Naive thymus-derived CD8-positive, alpha-beta T cell (primary cell): ENCODE measurements around the gene RTP1. TPM values are rescaled to one million over a fixed set of nuclear protein-coding genes. Genes with fewer than 3 reads are reported as not detected.

ENCODE experiments used
- ATAC-seq, 2 donors: fragments of 150-1000 bp; cut with Tn5 transposase in 1 of 2; sonication (Bioruptor Pico), chemical (Tn5 transposase) in 1 of 2; 1 replicate in 1 of 2; 2 replicates in 1 of 2; pipeline ENCODE4 v1.10.0; 2021; ENCODE audit warnings: mild to moderate bottlenecking in 2 of 2, moderate library complexity in 2 of 2
- POLR2A ChIA-PET: fragments of 350-600 bp; sonication (Branson Sonifier 250); formaldehyde crosslinking; loops from one replicate; lab custom pipeline; 2021; ENCODE audit warnings: antibody characterized with exemption; lab: Charles Lee
- DNase-seq, 10 donors: peaks; one replicate each; pipeline versions ENCODE4 v3.0.0 to v3.0.0-alpha.2; 2020 to 2022
- H3K27ac Mint-ChIP-seq, 10 donors: one replicate each; pipeline ENCODE4 v1.8.0; 2020 to 2022; ENCODE audit warnings: mild to moderate bottlenecking in 10 of 10, mixed read lengths in 10 of 10, moderate library complexity in 4 of 10, inconsistent platforms in 1 of 10
- H3K27me3 Mint-ChIP-seq, 5 donors: one replicate each; pipeline ENCODE4 v1.8.0; 2021 to 2022; ENCODE audit warnings: mixed read lengths in 5 of 5
- H3K36me3 Mint-ChIP-seq, 3 donors: one replicate each; pipeline ENCODE4 v1.8.0; 2020 to 2022; ENCODE audit warnings: mixed read lengths in 3 of 3, mild to moderate bottlenecking in 2 of 3, inconsistent platforms in 1 of 3
- H3K4me1 Mint-ChIP-seq, 4 donors: one replicate each; pipeline ENCODE4 v1.8.0; 2021 to 2022; ENCODE audit warnings: mixed read lengths in 4 of 4
- H3K4me3 Mint-ChIP-seq, 10 donors: one replicate each; pipeline ENCODE4 v1.8.0; 2020 to 2022; ENCODE audit warnings: mild to moderate bottlenecking in 10 of 10, mixed read lengths in 10 of 10, moderate library complexity in 6 of 10, inconsistent platforms in 1 of 10
- H3K9me3 Mint-ChIP-seq, 9 donors: one replicate each; pipeline ENCODE4 v1.8.0; 2020 to 2022; ENCODE audit warnings: mixed read lengths in 9 of 9, mild to moderate bottlenecking in 3 of 9, inconsistent platforms in 1 of 9, moderate library complexity in 1 of 9
- polyA plus RNA-seq, 3 donors: library from polyadenylated mRNA; unstranded; fragments of 300-500 nt; fragmentation: Illumina TruSeq; gene quantifications; one replicate each; pipeline ENCODE4 v1.2.3, GENCODE V29; 2021
- total RNA-seq, 8 experiments: library from RNA in 2 of 8; stranded (reverse) in 2 of 8; gene quantifications; one replicate each; pipeline ENCODE4 v1.2.3 and lab custom pipeline; 2021 to 2026

Gene RTP1
- total and polyA plus RNA-seq, 5 experiments from 2014 or later = not detected

DNA sequence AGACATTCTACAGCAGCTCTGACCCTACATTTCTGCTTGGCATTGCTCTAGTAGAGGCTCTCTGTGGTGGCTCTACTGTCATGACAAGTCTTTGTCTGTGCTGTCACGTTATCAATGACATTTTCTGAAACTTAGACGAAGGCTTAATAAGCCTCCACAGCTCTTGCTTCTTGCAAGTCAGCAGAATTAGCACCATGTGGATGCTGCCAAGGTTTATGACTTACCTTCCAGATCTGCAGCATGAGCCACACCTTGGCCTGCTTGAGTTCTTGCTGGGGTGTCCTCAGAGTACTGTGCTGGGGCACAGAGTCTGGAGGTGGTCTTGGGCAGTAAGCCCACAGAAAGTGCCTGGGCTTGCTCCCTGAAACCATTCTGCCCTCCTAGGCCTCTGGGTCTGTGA lies 9.8 kb downstream of the RTP1 start:
- POLR2A ChIA-PET = no interaction called here
- Mint-ChIP-seq H3K4me1 (no peaks in the 10 kb centered on the region), H3K9me3 (no peaks in the 10 kb centered on the region), H3K36me3 (no peaks in the 10 kb centered on the region), H3K27me3 (peaks cover 8 to 19% (median 14%) of the 10 kb centered on the region in 5 donors), H3K27ac (no peak overlapping the region), H3K4me3 (no peak overlapping the region)
- no peak for DNase-seq
- no peak for ATAC-seq

DNA sequence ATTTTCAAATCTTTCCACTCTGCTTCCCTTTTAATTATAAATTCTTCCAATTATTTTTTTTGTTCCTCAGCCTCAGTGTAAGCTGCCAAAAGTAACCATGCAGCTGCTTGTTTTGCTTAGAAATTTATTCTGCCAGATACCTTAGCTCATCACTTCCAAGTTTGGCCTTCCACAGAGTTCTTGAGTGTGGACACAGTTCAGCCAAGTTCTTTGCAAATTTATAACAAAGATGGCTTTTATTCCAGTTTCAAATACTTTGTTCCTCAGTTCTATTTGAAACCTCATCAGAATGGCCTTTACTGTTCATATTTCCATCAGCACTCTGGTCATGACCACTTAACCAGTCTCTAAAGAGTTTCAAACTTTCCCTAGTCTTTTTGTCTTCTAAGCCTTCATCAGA lies 10.3 kb downstream of the RTP1 start:
- POLR2A ChIA-PET = no interaction called here
- ATAC-seq (no peak), DNase-seq (no peak)
- Mint-ChIP-seq H3K4me3 (no peak overlapping the region), H3K9me3 (no peaks in the 10 kb centered on the region), H3K27me3 (peaks cover 8 to 17% (median 14%) of the 10 kb centered on the region in 5 donors), H3K36me3 (no peaks in the 10 kb centered on the region), H3K4me1 (no peaks in the 10 kb centered on the region), H3K27ac (no peak overlapping the region)

DNA sequence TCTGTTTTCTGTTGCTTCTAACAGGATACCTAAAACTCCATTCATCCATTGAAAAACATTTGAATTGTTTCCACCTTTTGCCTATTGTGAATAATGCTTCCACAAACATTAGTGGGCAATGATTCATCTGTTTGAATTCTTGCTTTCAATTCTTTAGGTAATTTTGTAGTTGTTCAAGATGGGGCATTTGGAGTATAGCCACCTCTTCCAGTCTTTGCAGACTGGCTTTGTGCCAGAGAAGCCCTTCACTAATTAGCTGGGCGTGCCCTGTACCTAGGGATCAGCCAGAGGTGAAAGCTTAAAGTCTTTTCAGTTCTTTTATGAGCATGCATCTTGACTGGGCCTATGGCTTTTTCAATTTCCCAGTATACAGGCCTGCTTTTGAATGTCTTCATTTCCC lies 10.9 kb downstream of the RTP1 start:
- POLR2A ChIA-PET = no interaction called here
- Mint-ChIP-seq H3K36me3 (no peaks in the 10 kb centered on the region), H3K9me3 (no peaks in the 10 kb centered on the region), H3K27ac (no peak overlapping the region), H3K27me3 (peaks cover 7 to 17% (median 13%) of the 10 kb centered on the region in 5 donors), H3K4me1 (no peaks in the 10 kb centered on the region), H3K4me3 (no peak overlapping the region)
- ATAC-seq = no peak
- DNase-seq = no peak

DNA sequence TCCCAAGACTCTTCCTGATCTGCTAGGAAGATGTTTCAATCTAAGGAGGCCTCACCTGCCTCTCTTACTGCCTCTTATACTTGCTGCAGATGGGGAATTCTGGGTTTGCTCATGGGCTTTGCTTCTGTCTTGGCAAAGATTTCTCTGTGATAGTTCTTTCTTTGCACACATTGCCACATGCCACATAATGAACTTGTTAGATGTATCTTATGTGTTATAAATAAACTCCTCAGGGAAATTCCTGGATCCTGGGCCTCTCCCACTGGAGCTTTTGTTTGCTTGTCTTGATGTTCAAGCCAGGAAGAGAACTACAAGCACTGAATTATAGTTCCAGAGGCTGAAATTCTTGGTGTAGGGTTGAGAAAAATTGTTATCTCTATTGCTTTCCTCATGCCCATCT lies 12.2 kb downstream of the RTP1 start:
- Mint-ChIP-seq H3K4me3 (no peak overlapping the region), H3K27ac (no peak overlapping the region), H3K9me3 (no peaks in the 10 kb centered on the region), H3K4me1 (no peaks in the 10 kb centered on the region), H3K36me3 (no peaks in the 10 kb centered on the region), H3K27me3 (peaks cover 7 to 15% (median 10%) of the 10 kb centered on the region in 5 donors)
- POLR2A ChIA-PET = no interaction called here
- ATAC-seq = no peak
- DNase-seq = no peak

DNA sequence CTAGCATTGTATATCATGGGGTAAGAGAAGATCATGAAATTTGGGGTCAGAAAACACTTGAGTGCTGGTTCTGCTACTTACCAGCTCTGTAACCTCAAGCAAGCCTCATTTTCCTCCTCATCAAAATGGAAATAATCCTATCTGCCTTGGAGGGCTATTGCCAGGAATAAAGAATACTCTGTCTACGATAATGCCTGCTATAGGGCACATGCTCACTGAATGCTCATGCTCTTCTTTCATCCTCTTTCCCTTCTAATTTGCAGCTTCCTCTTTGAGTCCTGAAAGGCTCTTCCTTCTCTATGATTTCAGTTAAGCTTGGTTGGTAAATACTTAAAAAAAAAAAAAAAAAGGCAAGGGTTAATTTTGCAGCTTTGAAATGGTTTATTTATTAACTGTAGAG lies 12.8 kb downstream of the RTP1 start:
- no peaks in the 10 kb centered on the region for H3K36me3 Mint-ChIP-seq
- H3K27me3 Mint-ChIP-seq = peaks cover 4 to 11% (median 6%) of the 10 kb centered on the region in 5 donors
- DNase-seq (no peak), ATAC-seq (no peak)
- no peak overlapping the region for H3K4me3 Mint-ChIP-seq
- POLR2A ChIA-PET = no interaction called here
- H3K9me3 Mint-ChIP-seq = no peaks in the 10 kb centered on the region
- H3K27ac Mint-ChIP-seq = no peak overlapping the region
- H3K4me1 Mint-ChIP-seq = no peaks in the 10 kb centered on the region

DNA sequence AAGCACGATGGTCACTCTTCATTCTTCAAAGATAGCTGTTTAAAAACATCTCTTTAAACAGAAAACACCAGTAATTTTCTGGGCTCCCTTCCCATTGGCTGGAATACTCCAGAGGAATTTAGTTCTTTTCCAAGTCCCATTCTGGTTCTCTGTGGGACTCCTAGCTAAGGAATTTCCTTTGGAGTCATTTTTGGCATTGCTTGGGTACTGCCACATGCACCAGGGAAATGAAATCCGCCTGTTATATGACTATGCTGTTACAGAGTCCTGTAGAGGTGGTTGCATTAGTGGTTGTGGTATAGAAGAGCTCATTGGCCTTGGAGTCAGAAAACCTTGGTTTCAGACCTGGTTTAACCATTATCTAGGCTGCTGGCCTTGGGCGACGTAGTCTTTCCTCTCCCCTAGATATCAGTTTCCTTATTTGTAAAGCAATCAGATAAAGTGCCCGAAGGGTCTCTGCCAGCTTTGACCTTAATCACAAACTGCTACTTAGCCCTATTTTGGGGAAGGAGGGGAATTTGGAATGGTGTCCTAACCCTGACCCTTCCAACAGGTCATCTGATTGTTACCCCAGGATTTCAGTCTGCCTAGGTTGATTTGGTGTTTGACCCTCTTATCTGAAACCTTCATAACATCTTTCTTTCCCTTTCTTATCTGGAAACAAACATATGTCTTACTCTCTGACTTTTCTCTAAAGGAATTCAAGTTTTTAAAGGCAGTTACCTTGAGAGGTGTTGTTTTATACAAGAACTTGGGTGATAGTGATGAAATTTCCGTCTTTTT lies 13.4 kb downstream of the RTP1 start:
- Mint-ChIP-seq H3K4me3 (no peak overlapping the region), H3K4me1 (no peaks in the 10 kb centered on the region), H3K36me3 (no peaks in the 10 kb centered on the region), H3K9me3 (no peaks in the 10 kb centered on the region), H3K27me3 (peaks cover 0 to 8% (median under 1%) of the 10 kb centered on the region in 5 donors), H3K27ac (no peak overlapping the region)
- no peak for DNase-seq
- POLR2A ChIA-PET = no interaction called here
- no peak for ATAC-seq

DNA sequence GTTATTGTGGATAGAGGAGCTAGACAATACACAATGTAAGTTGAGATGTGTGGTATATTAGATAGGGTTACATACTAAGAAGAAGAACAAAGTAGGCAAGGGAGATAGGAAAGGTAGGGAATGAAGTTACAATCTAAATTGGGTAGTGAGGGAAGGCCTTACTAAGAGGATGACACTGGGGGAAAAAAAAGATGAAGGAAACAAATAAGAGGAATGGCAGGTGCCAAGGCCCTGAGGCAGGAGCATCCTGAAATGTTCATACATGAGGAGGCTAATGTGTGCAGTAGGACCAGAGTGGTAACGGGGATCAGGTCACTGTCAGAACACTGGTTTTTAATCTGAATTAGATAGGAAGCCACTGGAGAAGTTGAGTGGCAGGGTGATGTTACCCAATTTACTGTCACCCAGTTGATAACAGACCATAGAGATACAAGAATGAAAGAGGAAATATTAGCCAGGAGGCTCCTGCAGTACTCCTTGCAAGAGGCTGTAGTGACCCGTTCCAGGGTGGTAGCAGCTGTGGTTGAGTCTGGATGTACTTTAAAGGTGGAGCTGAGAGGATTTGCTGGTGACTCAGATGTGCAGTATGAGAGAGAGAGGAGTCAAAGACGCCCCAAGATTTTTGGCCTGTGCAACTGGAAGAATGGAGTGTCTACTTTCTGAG lies 14.4 kb downstream of the RTP1 start:
- ATAC-seq (no peak), DNase-seq (no peak)
- no peaks in the 10 kb centered on the region for H3K9me3 Mint-ChIP-seq
- POLR2A ChIA-PET = no interaction called here
- no peak overlapping the region for H3K27ac Mint-ChIP-seq
- H3K27me3 Mint-ChIP-seq = peaks cover 0 to 5% (median 0%) of the 10 kb centered on the region in 5 donors
- no peaks in the 10 kb centered on the region for H3K36me3 Mint-ChIP-seq
- H3K4me1 Mint-ChIP-seq = no peaks in the 10 kb centered on the region
- no peak overlapping the region for H3K4me3 Mint-ChIP-seq

DNA sequence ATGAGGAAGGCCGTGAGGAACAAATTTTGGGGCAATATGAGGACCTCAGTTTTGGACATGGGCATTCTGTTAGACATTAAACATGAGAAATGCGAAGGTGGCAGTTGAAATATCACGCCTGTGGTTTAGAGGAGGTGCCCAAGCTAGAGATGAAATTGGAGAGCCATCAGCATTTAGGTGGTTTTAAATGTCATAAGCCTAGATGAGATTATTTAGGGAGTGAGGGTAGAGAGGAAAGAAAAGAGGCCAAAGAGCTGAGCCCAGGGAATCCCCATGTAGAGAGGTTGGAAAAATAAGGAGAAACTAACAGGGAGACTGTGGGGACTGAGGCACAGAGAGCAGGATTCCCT lies 14.9 kb downstream of the RTP1 start:
- H3K36me3 Mint-ChIP-seq = no peaks in the 10 kb centered on the region
- ATAC-seq (no peak), DNase-seq (no peak)
- H3K9me3 Mint-ChIP-seq = no peaks in the 10 kb centered on the region
- H3K4me1 Mint-ChIP-seq = no peaks in the 10 kb centered on the region
- no peak overlapping the region for H3K4me3 Mint-ChIP-seq
- POLR2A ChIA-PET = no interaction called here
- peaks cover 0 to 5% (median 0%) of the 10 kb centered on the region in 5 donors for H3K27me3 Mint-ChIP-seq
- H3K27ac Mint-ChIP-seq = no peak overlapping the region

DNA sequence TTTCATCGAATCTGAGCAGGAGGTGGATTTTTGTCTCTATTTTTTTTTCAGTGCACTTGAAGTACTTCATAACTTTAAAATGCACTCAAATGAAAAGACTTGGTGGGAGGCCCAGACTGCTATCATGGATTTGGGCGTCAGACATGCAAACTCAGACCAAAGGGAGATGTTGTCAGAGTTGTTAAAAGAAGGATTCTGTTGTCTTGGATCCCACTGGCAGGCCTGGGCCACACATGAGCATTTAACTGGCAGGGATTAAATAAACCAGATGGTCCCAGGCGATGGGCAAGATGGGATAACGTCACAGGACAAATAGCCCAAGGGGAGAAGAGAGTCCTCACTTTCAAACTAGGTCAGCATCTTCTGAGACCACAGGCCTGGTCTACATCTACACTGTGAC lies 15.4 kb downstream of the RTP1 start:
- H3K4me1 Mint-ChIP-seq = no peaks in the 10 kb centered on the region
- H3K4me3 Mint-ChIP-seq = no peak overlapping the region
- ATAC-seq = no peak

DNA sequence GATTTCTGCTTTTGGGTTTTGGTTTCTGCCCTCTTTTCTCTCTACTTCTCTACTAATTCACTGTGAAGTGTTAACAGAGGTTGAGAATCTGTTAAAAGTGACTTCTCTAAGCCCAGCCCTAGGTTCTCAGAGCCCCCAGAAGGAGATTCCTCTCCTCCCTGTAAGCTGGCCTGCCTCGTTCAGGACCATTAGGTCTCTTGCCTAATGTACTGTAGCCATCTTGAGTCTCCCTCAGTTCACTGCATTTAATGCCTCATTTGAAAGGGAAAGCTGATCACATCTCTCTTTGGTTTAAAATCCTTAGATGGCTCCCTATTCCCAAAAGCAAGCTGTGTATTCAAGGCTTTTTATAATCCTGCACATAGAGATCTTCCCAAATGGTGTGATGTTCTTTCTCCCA lies 16.3 kb downstream of the RTP1 start:
- Mint-ChIP-seq H3K27me3 (peaks cover 0 to 10% (median 2%) of the 10 kb centered on the region in 5 donors), H3K4me3 (no peak overlapping the region), H3K4me1 (no peaks in the 10 kb centered on the region), H3K27ac (no peak overlapping the region), H3K9me3 (no peaks in the 10 kb centered on the region), H3K36me3 (no peaks in the 10 kb centered on the region)
- POLR2A ChIA-PET = no interaction called here
- DNase-seq = no peak
- ATAC-seq = no peak

More for the DNA sequence above, 15.4 kb downstream of the RTP1 start:
- no peaks in the 10 kb centered on the region for H3K36me3 Mint-ChIP-seq
- DNase-seq = no peak
- peaks cover 0 to 5% (median 0%) of the 10 kb centered on the region in 5 donors for H3K27me3 Mint-ChIP-seq
- no peak overlapping the region for H3K27ac Mint-ChIP-seq
- POLR2A ChIA-PET = no interaction called here
- no peaks in the 10 kb centered on the region for H3K9me3 Mint-ChIP-seq

DNA sequence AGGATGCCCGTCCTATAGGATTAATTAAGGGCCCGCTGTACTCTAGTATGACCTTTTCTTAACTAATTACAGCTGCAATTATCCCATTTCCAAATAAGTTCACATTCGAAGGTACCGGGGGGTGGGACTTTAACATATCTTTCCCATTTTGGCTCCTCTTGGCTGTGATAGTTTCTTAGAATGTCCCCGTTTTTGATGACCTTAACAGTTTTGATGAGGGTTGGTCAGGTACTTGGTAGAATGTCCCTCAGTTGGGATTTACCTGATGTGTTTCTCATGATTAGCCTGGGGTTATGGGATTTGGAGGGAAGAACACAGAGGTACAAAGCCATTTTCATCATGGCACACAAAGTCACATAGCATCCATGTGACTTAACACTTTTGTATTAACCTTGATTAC lies 18.2 kb downstream of the RTP1 start:
- H3K4me1 Mint-ChIP-seq = no peaks in the 10 kb centered on the region
- H3K4me3 Mint-ChIP-seq = no peak overlapping the region
- no peak overlapping the region for H3K27ac Mint-ChIP-seq
- peaks cover 0 to 12% (median 0%) of the 10 kb centered on the region in 5 donors for H3K27me3 Mint-ChIP-seq
- H3K36me3 Mint-ChIP-seq = no peaks in the 10 kb centered on the region
- POLR2A ChIA-PET = no interaction called here
- no peak for DNase-seq
- no peaks in the 10 kb centered on the region for H3K9me3 Mint-ChIP-seq
- ATAC-seq = no peak

DNA sequence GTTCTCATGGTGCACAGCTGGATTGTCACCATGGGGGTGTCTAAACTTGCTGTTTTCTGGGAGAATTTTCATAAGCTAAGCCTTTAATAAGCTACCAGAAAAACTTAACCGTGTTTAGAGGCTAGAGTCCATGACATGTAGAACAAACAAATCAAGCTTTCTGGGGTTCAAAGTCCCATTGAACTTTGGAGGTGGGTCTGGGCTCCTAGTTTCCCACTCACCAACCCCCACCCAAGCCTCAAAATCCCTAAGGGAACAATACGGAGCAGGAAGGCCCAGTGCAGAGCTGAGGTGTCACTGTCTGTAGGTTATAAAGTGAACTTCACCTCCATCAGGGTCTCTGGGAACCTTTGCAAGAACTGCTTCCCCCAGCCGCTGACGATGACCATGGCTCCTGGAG lies 25.5 kb downstream of the RTP1 start:
- no peak for ATAC-seq
- Mint-ChIP-seq H3K4me1 (peaks cover 0 to 1% (median 0%) of the 10 kb centered on the region in 4 donors), H3K9me3 (no peaks in the 10 kb centered on the region), H3K36me3 (no peaks in the 10 kb centered on the region), H3K4me3 (no peak overlapping the region), H3K27me3 (peaks cover 4 to 20% (median 10%) of the 10 kb centered on the region in 5 donors), H3K27ac (no peak overlapping the region)
- no peak for DNase-seq
- POLR2A ChIA-PET = interaction anchor here (0.7 kb wide), 1 partner anchor 22 kb away, joined by 3 read pairs; no protein-coding TSS in a partner anchor

DNA sequence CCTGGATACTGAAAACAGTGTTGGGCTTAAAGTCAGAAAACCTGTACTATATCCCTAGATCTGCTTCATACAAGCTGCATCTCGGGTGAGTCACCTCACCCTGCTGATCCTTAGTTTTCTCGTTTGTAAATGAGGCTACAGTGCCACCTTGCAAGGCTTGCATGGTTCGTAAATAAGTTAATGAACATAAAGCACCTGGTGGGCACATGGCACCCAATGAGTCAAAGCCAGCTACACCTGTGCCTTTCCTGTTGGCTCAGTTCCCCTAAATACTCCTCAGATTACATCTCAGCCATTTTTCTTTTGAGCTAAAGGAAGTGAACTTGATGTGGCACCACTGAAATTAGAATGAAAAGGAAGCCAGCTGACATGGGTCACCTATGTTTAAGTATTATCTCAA lies 26.5 kb downstream of the RTP1 start:
- H3K4me3 Mint-ChIP-seq = no peak overlapping the region
- peaks cover 0 to 1% (median 0%) of the 10 kb centered on the region in 4 donors for H3K4me1 Mint-ChIP-seq
- DNase-seq (no peak), ATAC-seq (no peak)
- POLR2A ChIA-PET = no interaction called here
- H3K27me3 Mint-ChIP-seq = peaks cover 3 to 20% (median 10%) of the 10 kb centered on the region in 5 donors
- no peak overlapping the region for H3K27ac Mint-ChIP-seq
- no peaks in the 10 kb centered on the region for H3K36me3 Mint-ChIP-seq
- no peaks in the 10 kb centered on the region for H3K9me3 Mint-ChIP-seq
